SU-DHL-6 (cell line): Measurements from ENCODE around the gene CACNA2D1.

Experiments
- H2AFZ ChIP-seq: fragments of 200-600 bp; sonication (generic); 2 replicates; pipeline ENCODE4 v1.6.1; 2014; ENCODE audit warnings: low read depth, mild to moderate bottlenecking, moderate library complexity, mixed read lengths, antibody characterized with exemption, low read length; ENCODE audit not compliant: severe bottlenecking
- H3F3A ChIP-seq: fragments of 200-600 bp; shearing (Covaris generic); 2 replicates; pipeline ENCODE4 v1.6.0; 2016; ENCODE audit warnings: antibody characterized with exemption, mild to moderate bottlenecking; ENCODE audit not compliant: insufficient read depth
- H3K27ac ChIP-seq: fragments of 200-600 bp; sonication (generic); 2 replicates; pipeline ENCODE4 v1.5.1; 2016; ENCODE audit warnings: low read depth, mild to moderate bottlenecking, low read length, moderate library complexity, mixed read lengths
- H3K27me3 ChIP-seq: fragments of 200-600 bp; sonication (generic), shearing (Covaris generic); 2 replicates; pipeline ENCODE4 v1.6.0; 2014; ENCODE audit warnings: mild to moderate bottlenecking, low read length
- H3K36me3 ChIP-seq: fragments of 200-600 bp; sonication (generic); 2 replicates; pipeline ENCODE4 v1.6.1; 2014; ENCODE audit warnings: mild to moderate bottlenecking, low read length, mixed read lengths
- H3K4me2 ChIP-seq: fragments of 300-600, 200-600 bp; shearing (Covaris generic), sonication (generic); 2 replicates; pipeline ENCODE4 v1.6.0; 2014; ENCODE audit warnings: low read length, low read depth, mild to moderate bottlenecking; ENCODE audit not compliant: poor library complexity, severe bottlenecking
- H3K4me3 ChIP-seq: fragments of 200-600 bp; sonication (generic); 2 replicates; pipeline ENCODE4 v1.5.1; 2014; ENCODE audit warnings: antibody characterized with exemption, low read length, mild to moderate bottlenecking, mixed read lengths; ENCODE audit not compliant: insufficient read depth, poor library complexity, severe bottlenecking
- H3K79me2 ChIP-seq: fragments of 200-600 bp; sonication (generic); 2 replicates; pipeline ENCODE4 v1.6.1; 2014; ENCODE audit warnings: mild to moderate bottlenecking, low read length, moderate library complexity; ENCODE audit not compliant: insufficient read depth
- H3K9ac ChIP-seq: fragments of 200-600 bp; sonication (generic); 2 replicates; pipeline ENCODE4 v1.7.0; 2014; ENCODE audit warnings: mild to moderate bottlenecking, low read length
- H3K9me2 ChIP-seq: fragments of 200-600 bp; sonication (generic); replicated peaks from 2 replicates; pipeline ENCODE4 v1.6.1; 2014; ENCODE audit warnings: low read length; ENCODE audit not compliant: insufficient read depth
- H3K9me3 ChIP-seq: fragments of 200-600 bp; sonication (generic); 2 replicates; pipeline ENCODE4 v1.6.1; 2014; ENCODE audit warnings: low read length, mixed read lengths; ENCODE audit not compliant: insufficient read depth
- H4K20me1 ChIP-seq: fragments of 200-600 bp; sonication (generic); 2 replicates; pipeline ENCODE4 v1.6.1; 2014; ENCODE audit warnings: low read depth, mild to moderate bottlenecking, antibody characterized with exemption, low read length, moderate library complexity, mixed read lengths
- EZH2phosphoT487 ChIP-seq: fragments of 200-600 bp; sonication (generic), shearing (Covaris generic); conservative IDR thresholded peaks from 2 replicates; pipeline ENCODE4 v1.6.1; 2018; ENCODE audit warnings: mild to moderate bottlenecking, antibody characterized with exemption, low read length, moderate library complexity, mixed read lengths
- TF ChIP-seq, protein P1 (sequence below): fragments of 200-600 bp; sonication (generic); IDR thresholded peaks from one replicate; pipeline ENCODE4 v1.5.1; 2017; ENCODE audit warnings: antibody characterized with exemption, mild to moderate bottlenecking, low read length, moderate library complexity; ENCODE audit not compliant: insufficient read depth, poor library complexity, severe bottlenecking

Gene CACNA2D1

DNA sequence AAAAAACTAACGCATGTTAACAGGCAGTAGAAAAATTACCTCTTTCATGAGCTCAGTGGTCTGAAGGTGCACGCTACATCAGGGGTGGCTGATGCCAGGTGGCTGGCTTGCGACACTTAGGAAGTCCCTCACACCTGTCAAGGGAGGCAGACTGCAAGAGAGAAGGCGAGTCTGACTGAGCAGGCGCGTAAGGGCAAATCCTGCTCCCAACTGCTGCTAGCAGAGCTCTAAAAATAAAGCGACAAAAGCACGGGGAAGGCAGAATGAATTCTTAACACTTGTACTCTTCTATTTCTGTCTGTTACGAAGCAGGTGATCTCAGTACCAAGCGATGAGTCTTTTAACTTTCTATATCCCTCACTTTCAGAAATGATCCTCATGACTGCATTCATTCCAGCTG lies 33.1 kb downstream of the CACNA2D1 start:
- Histone ChIP-seq H3K4me3 (no peak overlapping the region), H3K36me3 (no peaks in the 10 kb centered on the region), H4K20me1 (no peaks in the 10 kb centered on the region), H3K27me3 (no peaks in the 10 kb centered on the region), H3F3A (no peaks in the 10 kb centered on the region), H3K27ac (no peak overlapping the region), H2AFZ (no peak overlapping the region), H3K9me2 (no peaks in the 10 kb centered on the region), H3K79me2 (no peaks in the 10 kb centered on the region), H3K9ac (no peak overlapping the region), H3K9me3 (no peaks in the 10 kb centered on the region), H3K4me2 (no peak overlapping the region)
- TF ChIP-seq EZH2phosphoT487: no peak
- TF ChIP-seq, protein P1, sequence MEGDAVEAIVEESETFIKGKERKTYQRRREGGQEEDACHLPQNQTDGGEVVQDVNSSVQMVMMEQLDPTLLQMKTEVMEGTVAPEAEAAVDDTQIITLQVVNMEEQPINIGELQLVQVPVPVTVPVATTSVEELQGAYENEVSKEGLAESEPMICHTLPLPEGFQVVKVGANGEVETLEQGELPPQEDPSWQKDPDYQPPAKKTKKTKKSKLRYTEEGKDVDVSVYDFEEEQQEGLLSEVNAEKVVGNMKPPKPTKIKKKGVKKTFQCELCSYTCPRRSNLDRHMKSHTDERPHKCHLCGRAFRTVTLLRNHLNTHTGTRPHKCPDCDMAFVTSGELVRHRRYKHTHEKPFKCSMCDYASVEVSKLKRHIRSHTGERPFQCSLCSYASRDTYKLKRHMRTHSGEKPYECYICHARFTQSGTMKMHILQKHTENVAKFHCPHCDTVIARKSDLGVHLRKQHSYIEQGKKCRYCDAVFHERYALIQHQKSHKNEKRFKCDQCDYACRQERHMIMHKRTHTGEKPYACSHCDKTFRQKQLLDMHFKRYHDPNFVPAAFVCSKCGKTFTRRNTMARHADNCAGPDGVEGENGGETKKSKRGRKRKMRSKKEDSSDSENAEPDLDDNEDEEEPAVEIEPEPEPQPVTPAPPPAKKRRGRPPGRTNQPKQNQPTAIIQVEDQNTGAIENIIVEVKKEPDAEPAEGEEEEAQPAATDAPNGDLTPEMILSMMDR: no peak

DNA sequence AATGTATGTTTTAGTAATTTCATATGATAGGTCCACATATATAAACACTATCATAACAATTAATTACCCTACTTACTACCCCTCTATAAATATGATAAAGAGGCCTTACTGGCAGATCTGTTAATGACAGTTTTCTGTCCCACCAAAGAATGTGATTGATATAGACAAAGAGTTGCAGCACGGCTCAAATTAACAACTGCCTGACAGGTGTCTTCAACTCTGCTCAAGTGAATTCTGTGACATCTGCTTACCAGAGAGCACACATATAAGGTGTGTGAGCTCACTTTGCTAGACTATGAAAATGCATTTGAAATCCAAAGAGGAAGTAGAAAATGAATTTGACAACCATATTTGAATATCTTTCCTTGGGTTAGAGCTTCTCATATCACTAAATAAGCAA lies 36.6 kb downstream of the CACNA2D1 start:
- no peaks in the 10 kb centered on the region for H3K9me2 ChIP-seq
- no peak overlapping the region for H2AFZ ChIP-seq
- no peaks in the 10 kb centered on the region for H3K79me2 ChIP-seq
- no peaks in the 10 kb centered on the region for H3K27me3 ChIP-seq
- H3K9ac ChIP-seq: no peak overlapping the region
- H3K36me3 ChIP-seq: no peaks in the 10 kb centered on the region
- no peaks in the 10 kb centered on the region for H3F3A ChIP-seq
- TF ChIP-seq EZH2phosphoT487: no peak
- TF ChIP-seq, protein P1: no peak
- no peak overlapping the region for H3K4me2 ChIP-seq
- H3K27ac ChIP-seq: no peak overlapping the region
- no peak overlapping the region for H3K4me3 ChIP-seq
- H4K20me1 ChIP-seq: no peaks in the 10 kb centered on the region
- H3K9me3 ChIP-seq: no peaks in the 10 kb centered on the region

GRCh38 chr7:82405301-82405700 lies 38.3 kb downstream of the CACNA2D1 start:
- H3F3A ChIP-seq: no peaks in the 10 kb centered on the region
- H3K27me3 ChIP-seq: no peaks in the 10 kb centered on the region
- H3K79me2 ChIP-seq: no peaks in the 10 kb centered on the region
- TF ChIP-seq EZH2phosphoT487: no peak
- TF ChIP-seq, protein P1: no peak
- H3K4me3 ChIP-seq: no peak overlapping the region
- H3K4me2 ChIP-seq: no peak overlapping the region
- no peak overlapping the region for H3K27ac ChIP-seq
- no peaks in the 10 kb centered on the region for H3K9me3 ChIP-seq
- no peaks in the 10 kb centered on the region for H3K36me3 ChIP-seq
- H2AFZ ChIP-seq: no peak overlapping the region
- H4K20me1 ChIP-seq: no peaks in the 10 kb centered on the region
- no peaks in the 10 kb centered on the region for H3K9me2 ChIP-seq
- no peak overlapping the region for H3K9ac ChIP-seq

DNA sequence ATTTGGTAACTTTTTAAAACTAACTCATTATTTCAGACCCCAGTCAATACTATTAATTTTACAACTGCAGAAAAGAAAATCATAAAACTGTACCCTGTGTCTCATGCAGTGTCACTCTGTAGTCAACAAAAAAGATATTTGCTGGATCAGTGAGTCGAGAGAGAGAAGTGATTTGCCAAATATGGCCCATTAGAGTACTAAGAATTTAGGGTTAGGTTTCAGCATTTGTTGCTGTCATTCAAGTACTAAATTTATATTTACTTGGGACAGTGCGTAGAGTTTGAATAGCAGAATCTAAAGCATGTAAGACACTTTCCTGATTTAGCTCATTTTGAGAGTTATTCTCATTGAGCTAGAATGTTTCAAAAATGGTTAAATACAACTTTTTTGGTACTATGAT lies 38.9 kb downstream of the CACNA2D1 start:
- H3K4me2 ChIP-seq: no peak overlapping the region
- H3K79me2 ChIP-seq: no peaks in the 10 kb centered on the region
- no peaks in the 10 kb centered on the region for H3K9me3 ChIP-seq
- H3K27me3 ChIP-seq: no peaks in the 10 kb centered on the region
- H3F3A ChIP-seq: no peaks in the 10 kb centered on the region
- H3K27ac ChIP-seq: no peak overlapping the region
- no peak for TF ChIP-seq EZH2phosphoT487
- TF ChIP-seq, protein P1: no peak
- H4K20me1 ChIP-seq: no peaks in the 10 kb centered on the region
- no peak overlapping the region for H3K4me3 ChIP-seq
- H3K9me2 ChIP-seq: no peaks in the 10 kb centered on the region
- H3K9ac ChIP-seq: no peak overlapping the region
- H3K36me3 ChIP-seq: no peaks in the 10 kb centered on the region
- H2AFZ ChIP-seq: no peak overlapping the region
